Bronchus fibroblast of lung (primary cell): ENCODE measurements around the gene FANCD2OS. TPM values are rescaled to one million over a fixed set of nuclear protein-coding genes. Genes with fewer than 3 reads are reported as not detected.

Experiments used
- total RNA-seq: library from RNA; depleted of rRNA; stranded (reverse); fragments of >200 nt; gene quantifications from 2 replicates; pipeline ENCODE4 v1.2.3, GENCODE V29; 2015

The FANCD2OS gene
- total RNA-seq, result not detected in 2 replicates

DNA sequence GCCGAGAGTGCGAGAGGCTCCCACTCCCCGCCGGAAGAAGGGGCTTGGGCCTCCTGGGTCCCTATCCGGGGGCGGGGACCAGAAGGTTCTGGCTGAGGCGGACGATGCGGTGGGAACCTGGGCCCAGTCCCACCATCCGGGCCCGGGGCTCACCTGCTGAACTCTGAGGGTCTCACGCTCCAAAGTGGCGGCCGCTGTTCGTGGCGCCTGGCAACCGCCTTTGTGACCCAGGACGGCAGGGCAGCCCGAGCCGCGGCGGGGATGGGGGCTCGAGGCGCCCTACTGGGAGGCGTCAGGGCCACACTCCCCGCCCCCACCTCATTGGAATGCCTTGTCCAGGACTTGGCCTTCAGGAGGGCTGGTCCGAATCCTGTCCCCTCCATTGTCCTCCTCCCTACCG, at the start of gene FANCD2OS:
Gene FANCD2OS (minus strand): TSS at position 165 of the 400 bp plus-strand sequence. CDS start 3,481 bp downstream, outside the sequence.

DNA sequence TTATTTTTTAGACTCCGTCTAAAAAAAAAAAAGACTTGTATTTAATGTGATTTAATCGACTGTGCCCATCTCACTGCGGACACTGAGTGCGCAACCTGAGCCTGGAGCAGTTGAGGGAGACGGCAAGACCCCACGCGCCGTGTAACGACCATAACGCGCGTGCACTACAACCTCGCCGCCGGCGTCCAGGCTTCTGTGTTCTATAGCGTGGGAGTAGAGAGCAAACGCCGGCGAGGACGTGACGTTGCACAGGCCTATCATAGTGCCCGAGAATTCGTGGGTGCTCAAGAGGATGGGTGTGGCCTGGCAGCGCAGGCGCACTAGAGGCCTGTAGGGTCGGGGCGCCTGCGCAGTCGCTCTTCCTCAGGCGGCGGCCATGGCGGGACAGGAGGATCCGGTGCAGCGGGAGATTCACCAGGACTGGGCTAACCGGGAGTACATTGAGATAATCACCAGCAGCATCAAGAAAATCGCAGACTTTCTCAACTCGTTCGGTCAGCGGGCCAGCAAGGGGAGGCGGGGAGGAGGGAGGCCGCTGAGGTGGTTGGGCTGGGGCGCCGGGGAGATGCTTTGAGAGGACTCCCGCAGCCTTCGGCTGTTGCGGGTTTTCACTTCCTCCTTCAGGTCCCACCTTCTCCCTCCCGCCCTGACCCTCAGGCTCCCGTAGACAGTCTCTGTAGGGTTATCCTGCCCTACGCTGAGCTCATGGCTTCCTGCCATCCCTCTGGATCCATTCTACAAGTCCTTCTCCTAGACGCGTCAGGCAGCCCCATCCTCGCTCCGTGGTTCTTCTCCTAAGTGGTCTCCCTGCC, 7.5 kb upstream of the FANCD2OS start, which contains the start of gene BRK1:
Gene BRK1 (plus strand): TSS at position 350 of the 812 bp plus-strand sequence. CDS start 27 bp downstream, at position 377.

Other genes starting within 250 kb of the FANCD2OS start
- gene CIDEC, start 228.0 kb downstream of the FANCD2OS start, total RNA-seq, result 0.15 and 0.17 TPM in 2 replicates
- gene JAGN1, start 217.6 kb downstream of the FANCD2OS start, total RNA-seq, result 45.2 and 54.7 TPM in 2 replicates
- gene IL17RE, start 205.4 kb downstream of the FANCD2OS start, total RNA-seq, result 3.9 and 6.6 TPM in 2 replicates
- 40.0 and 44.6 TPM in 2 replicates for gene IL17RC, start 191.2 kb downstream of the FANCD2OS start, total RNA-seq
- gene CRELD1, start 174.4 kb downstream of the FANCD2OS start, total RNA-seq, result 12.8 and 14.5 TPM in 2 replicates
- gene PRRT3, start 155.8 kb downstream of the FANCD2OS start, total RNA-seq, result 1.8 and 3.2 TPM in 2 replicates
- gene EMC3, start 121.4 kb downstream of the FANCD2OS start, total RNA-seq, result 23.7 and 35.4 TPM in 2 replicates
- gene FANCD2, start 81.8 kb downstream of the FANCD2OS start, total RNA-seq, result 26.2 and 38.7 TPM in 2 replicates
- gene BRK1, start 7.4 kb upstream of the FANCD2OS start, total RNA-seq, result 95.5 and 110 TPM in 2 replicates
- gene VHL, start 33.5 kb upstream of the FANCD2OS start, total RNA-seq, result 23.9 and 28.2 TPM in 2 replicates
- gene IRAK2, start 56.7 kb upstream of the FANCD2OS start, total RNA-seq, result 3.0 and 3.5 TPM in 2 replicates
- 10.4 and 11.6 TPM in 2 replicates for gene TATDN2, start 140.2 kb upstream of the FANCD2OS start, total RNA-seq
- gene GHRL, start 184.7 kb upstream of the FANCD2OS start, total RNA-seq, result not detected in 2 replicates
- gene SEC13, start 212.9 kb upstream of the FANCD2OS start, total RNA-seq, result 298 and 328 TPM in 2 replicates